ENCODE measurements around the gene KRT1.
"Not testable (repeated sequence)": the region's sequence is repeated elsewhere in the genome, so short reads cannot be mapped to it uniquely, and the experiment has no call there.

The KRT1 gene

GRCh38 chr12:52680363-52680762 is at the start of gene KRT1:
Gene KRT1 (minus strand): TSS chr12:52680407. CDS start chr12:52680348, 59 bp downstream.
- no peak for DNase-seq

DNA sequence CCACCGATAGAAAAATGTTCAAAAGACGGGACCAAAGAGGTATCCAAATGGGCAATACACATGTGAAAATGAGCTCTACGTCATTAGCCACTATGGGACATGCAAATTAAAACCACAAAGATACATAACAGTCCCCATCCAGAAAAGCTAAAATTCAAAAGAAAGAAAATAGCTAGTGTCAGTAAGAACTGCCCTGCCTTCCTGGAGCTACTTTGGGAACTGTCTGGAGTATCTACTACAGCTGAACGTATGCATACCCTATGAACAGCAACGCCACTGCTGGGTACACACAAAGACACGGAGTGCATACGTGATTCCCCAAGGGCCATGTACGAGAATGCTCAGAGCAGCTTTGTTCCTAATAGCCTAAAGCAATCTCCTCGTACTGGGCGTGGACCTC is 48.9 kb upstream of the KRT1 start:
- DNase-seq = no peak

DNA sequence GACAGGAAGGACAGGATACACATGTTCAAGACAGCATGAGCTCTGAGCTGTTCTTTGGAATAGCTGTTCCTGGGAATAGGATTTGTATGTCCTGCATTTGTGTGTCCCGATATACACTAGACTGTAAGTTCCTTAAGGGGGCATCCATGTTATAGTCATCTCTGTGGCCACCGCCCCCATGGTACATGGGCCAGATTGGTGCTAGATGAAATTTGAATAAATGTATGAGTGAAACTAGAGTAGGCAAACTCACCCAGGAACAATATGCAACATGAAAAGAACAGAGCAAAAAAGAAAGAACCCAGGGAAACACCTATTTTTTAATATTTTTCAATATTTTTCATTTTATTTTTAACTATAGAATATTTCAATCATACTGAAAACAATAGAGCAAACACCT is 48.2 kb upstream of the KRT1 start:
- no peak for DNase-seq

GRCh38 chr12:52727037-52727436 is 46.8 kb upstream of the KRT1 start:
- DNase-seq = no peak

GRCh38 chr12:52726451-52726850 is 46.2 kb upstream of the KRT1 start:
- DNase-seq = no peak

- no peak for DNase-seq
Measured at GRCh38 chr12:52724384-52724783, 44.2 kb upstream of the KRT1 start.

- no peak for DNase-seq
Measured at GRCh38 chr12:52722680-52723079, 42.5 kb upstream of the KRT1 start.

DNA sequence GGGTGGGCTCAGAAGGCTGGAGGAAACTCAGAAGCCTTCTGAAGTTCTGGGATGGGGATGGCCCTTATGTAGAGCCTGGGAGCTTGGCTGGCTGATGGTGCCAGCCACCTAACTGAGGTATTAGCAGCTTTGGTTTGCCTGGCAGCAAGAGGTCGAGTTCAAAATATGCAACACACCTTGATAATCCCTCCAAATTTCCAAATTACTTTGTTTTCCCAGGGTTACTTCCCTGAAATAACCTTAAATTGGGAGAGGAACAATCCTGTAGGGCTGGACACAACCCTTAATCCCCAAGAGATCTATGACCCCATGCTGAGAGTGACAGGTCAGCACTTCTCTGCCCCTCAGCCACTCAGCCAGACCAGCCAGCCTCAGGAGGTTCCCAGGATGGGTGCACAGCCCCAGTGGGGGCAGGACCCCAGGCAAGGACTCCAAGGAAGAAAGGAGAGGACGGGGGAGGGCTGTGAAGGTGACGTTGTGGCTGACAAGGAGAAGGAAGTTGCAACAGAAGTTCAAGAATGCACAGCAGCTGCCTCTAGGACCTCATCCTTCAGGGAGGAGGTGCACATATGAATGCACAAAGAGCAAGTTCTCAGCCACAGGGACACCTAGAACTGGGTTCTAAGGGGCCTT is 41.7 kb upstream of the KRT1 start:
- no peak for DNase-seq

DNA sequence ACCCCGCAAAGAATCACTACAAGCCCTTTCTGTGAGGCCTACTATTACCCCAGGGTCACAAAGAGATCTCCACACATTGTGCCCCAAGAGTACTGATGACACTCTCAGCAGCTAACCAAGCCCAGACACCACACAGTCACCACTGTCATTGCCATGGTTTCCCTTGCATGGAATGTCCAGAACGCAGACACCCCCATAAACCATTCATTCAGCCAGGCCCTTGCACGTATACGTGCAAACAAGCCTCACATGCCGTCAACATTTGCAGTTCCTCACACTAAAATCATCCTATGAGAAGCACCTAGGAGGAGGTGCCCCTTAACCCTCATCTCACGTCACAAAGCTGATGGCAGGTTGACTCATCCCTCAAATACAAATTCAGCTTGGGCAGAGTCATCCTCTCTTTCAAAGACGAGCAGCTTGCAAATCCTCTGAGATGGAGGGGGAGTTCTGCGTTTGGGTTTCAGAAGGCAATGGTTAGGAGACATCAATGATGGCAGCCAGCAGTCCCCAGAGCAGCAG is 40.2 kb upstream of the KRT1 start:
- no peak for DNase-seq

GRCh38 chr12:52716061-52716460 is 35.9 kb upstream of the KRT1 start:
- DNase-seq = no peak

- no peak for DNase-seq
Measured at GRCh38 chr12:52715416-52715815, 35.2 kb upstream of the KRT1 start.

DNA sequence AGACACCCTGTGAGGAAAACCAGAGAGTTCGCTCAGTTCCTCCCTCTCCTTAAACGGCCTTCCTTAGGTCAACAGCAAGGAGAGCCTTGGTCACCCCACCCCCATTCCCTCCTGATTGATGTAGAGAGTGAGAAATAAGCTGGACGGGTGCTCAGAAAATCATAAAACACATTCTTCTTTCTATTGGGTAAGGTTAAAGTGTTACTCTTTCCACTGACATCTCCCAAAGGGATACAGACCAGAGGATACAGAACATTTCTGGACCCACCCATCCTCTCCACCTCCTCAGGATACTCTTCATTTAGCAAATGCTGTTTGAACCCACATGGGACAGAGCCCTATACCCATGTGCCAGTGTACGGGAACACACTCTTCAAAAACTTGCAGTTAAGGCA is 34.7 kb upstream of the KRT1 start:
- no peak for DNase-seq

DNA sequence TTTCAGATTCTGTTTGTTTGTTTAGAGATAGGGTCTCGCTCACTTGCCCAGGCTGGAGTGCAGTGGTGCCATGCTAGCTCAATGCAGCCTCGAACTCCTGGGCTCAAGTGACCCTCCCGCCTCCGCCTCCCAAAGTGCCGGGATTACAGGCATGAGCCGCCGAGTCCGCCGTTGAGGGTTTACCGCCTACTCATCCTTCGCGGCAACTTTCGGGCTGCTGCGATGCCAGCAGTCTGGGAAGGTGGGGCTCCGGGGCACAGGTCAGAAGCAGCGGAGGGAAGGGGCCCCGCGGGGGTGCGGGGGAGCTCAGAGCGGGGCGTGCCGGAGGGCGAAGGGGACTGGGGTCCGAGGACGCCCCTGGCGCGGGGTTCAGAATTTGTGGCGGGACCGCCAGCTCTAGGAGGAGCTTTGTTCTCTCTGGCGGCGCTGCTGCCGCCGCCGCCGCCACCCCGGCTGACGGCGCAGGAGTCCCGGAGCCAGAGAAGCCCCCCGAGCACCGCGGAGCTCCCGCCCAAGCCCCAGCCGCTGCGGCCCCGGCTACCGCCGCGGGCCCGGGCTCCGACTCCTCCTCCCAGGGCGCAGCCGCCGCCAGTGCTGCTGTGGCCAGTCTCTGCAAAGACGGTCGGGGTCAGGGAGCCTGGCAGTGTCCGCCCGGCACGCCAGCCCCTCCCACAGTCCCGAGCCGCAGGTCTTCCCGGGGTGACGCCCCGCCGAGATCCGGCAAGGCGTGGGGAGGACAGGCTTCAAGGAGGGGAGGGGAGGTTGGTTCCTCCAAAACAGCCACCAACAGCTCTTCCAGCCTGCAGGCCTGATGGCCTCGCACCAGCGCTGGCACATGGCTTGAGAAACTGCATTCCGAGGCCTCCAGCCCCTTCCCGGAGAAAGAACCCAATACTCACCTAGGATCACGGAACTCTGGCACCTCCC is 34.0 kb upstream of the KRT1 start:
- DNase-seq = no peak

- DNase-seq = not testable (repeated sequence)
Measured at GRCh38 chr12:52712122-52712521, 31.9 kb upstream of the KRT1 start.

GRCh38 chr12:52710730-52711129 is 30.5 kb upstream of the KRT1 start:
- no peak for DNase-seq

GRCh38 chr12:52708010-52708409 is 27.8 kb upstream of the KRT1 start:
- DNase-seq = no peak

- no peak for DNase-seq
Measured at GRCh38 chr12:52704464-52704863, 24.3 kb upstream of the KRT1 start.

- no peak for DNase-seq
Measured at GRCh38 chr12:52703878-52704277, 23.7 kb upstream of the KRT1 start.

DNA sequence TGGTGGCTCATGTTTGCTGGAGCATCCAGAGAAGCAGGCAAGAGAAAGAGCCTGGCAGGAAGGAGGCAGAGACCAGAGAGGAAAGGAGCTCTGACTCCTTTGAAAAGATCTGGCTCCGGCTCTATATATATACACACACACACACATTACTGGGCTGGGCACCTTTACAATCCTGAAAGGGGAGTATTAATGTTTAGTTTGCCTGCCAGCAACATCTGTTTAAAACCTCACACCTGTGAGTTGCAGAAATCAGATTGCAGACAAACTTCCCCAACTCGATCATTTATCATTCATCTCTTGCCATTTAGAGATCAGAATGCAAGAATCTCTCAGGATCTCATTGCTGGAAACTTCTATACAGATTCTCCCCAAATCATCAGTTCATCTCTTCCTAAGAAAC is 23.2 kb upstream of the KRT1 start, which contains the start of gene KRT77:
KRT77 (minus strand) TSS at position 101 of the 400 bp plus-strand sequence; CDS start at position 11, 90 bp downstream.
- no peak for DNase-seq

DNA sequence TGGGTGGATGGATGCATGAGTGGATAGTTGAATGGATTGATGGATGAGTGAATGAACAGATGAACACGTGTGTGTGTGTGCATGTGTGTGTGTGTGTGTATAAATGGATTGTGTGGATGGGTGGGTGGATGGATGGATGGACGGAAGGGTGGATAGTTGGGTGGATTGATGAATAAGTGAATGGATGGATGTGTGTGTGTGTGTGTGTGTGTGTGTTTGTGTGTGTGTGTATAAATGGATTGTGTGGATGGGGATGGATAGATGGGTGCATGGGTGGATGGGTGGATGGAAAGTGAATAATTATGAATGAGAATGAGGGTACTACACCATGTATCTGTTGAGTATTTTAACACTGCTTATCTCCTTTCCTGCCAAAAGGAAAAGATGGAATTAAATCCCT is 22.1 kb upstream of the KRT1 start:
- no peak for DNase-seq

DNA sequence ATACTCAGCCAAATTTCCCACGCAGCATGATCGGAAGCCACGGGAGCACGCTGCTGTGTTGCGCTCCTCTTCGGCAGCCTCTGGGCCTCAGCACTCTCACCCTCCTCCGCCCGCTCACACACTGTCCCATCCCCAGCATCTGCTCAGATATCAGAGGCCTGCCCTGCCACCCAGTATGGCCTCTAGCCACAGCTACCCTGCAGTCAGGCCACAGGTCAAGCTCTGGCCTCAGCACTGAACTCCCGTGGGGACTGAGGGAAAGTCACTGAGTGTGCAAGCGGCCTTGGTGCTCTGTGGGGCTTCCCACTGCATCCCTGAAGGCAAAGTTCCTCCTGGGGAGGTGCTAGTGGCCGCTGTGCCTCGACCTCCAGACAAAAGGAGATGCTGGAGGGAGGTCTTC is 21.1 kb upstream of the KRT1 start:
- DNase-seq = no peak

DNA sequence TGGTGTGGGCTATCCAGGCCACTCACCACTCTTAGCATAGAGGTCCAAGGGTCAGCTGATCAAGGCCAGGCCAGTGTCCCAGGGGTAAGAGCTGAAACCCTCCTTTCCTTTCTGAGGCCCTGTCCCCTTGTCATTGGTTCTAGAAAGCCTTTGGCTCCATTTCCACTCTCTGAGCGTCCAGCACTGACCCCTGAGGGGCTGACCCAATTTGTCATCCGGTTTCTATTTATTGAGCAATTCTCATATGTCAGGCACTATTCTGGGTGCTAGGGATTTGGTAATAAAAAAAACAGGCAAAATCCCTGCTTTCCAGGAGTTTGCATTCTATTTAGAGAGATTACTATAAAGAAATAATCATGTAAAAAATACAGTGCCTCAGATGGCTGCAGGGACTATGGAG is 19.8 kb upstream of the KRT1 start:
- DNase-seq = no peak

- no peak for DNase-seq
Measured at GRCh38 chr12:52699373-52699772, 19.2 kb upstream of the KRT1 start.

All from activated CD4-positive, CD25-positive, alpha-beta regulatory T cell treated with anti-CD3 and anti-CD28 coated beads, Interleukin-2, amount 50 U/mL, for 72 hours (primary cell).